ENCODE measurements around the gene PCSK5. TPM values are rescaled to one million over a fixed set of nuclear protein-coding genes. Genes with fewer than 3 reads are reported as not detected.

PCSK5 gene
- total and polyA plus RNA-seq, 2 of the 8 experiments (the other 6 are each of a cell fraction or from before 2014, with no cell fraction given) = 5.5 to 10.7 TPM

DNA sequence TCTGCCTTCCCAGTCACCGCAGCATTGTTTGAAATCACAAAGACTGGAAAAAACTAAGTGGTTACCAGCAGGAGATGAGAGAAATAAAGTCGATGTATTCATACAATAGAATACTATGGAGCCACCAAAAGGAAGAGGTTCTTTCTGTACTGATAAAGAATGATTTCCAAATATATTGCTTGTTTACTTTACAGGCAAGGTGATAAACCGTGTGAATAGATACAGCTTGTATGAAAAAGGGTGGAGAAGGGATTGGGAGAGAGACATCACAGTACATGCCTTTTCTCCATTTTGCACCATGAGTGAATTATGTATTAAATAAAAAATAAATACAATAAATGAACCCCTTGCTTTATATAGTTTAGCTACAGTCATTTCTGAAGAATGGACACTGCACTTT is 412.1 kb downstream of the PCSK5 start:
- ChIA-PET POLR2A (ENCODE audit: partially characterized antibody) (interaction anchor here (0.6 to 1.0 kb wide), 2 partner anchors 11 to 170 kb away, joined by 3 read pairs; no protein-coding TSS in a partner anchor), CTCF (ENCODE audit: partially characterized antibody) (interaction anchor here (0.6 to 5.9 kb wide), 36 partner anchors 11 to 1119 kb away, joined by 3 to 64 read pairs (median 4); partner anchors contain the start of gene PCSK5)
- Histone ChIP-seq H2BK15ac (ENCODE audit: low read length) (no peak overlapping the region), H3K4ac (replicated peaks; ENCODE audit: insufficient read length, low read depth, low read length) (no peak overlapping the region), H2AFZ (ENCODE audit: low read length) (no peak overlapping the region), H4K20me1 (replicated peaks in 1 of 2; ENCODE audit: control insufficient read depth in 1 of 2, insufficient read depth in 2 of 2, low read length in 2 of 2) (no peaks in the 10 kb centered on the region), H3K79me1 (ENCODE audit: low read depth, low read length) (no peaks in the 10 kb centered on the region), H3K9ac (replicated peaks in 1 of 4; ENCODE audit: extremely low read depth in 1 of 4, low read depth in 3 of 4, low read length in 3 of 4) (no peak overlapping the region), H2BK5ac (ENCODE audit: low read depth, low read length) (no peak overlapping the region), H3K27ac (ENCODE audit: low read depth, low read length) (no peak overlapping the region), H3K4me2 (ENCODE audit: insufficient read depth in 1 of 2, low read depth in 2 of 2, low read length in 2 of 2) (no peak overlapping the region), H3K36me3 (ENCODE audit: control insufficient read depth in 2 of 4, insufficient read depth in 4 of 4, low read length in 3 of 4) (no peaks in the 10 kb centered on the region), H4K91ac (replicated peaks; ENCODE audit: insufficient read length, low read length) (no peak overlapping the region), H3K23me2 (ENCODE audit: low read depth, low read length) (no peaks in the 10 kb centered on the region), H3K18ac (ENCODE audit: extremely low read depth, low read length) (no peak overlapping the region), H3K4me3 (ENCODE audit: extremely low read depth in 1 of 4, insufficient read depth in 2 of 4, low read depth in 3 of 4, low read length in 4 of 4) (no peak overlapping the region), H3K14ac (ENCODE audit: insufficient read length) (no peak overlapping the region), H3K9me3 (ENCODE audit: insufficient read depth in 2 of 2, low read depth in 1 of 2, low read length in 1 of 2) (no peaks in the 10 kb centered on the region), H2BK120ac (replicated peaks; ENCODE audit: low read depth, low read length) (no peak overlapping the region), H2AK5ac (ENCODE audit: low read depth, low read length) (no peak overlapping the region), H3K4me1 (replicated peaks in 1 of 4; ENCODE audit: control insufficient read depth in 3 of 4, insufficient read depth in 4 of 4, low read length in 3 of 4) (no peaks in the 10 kb centered on the region; a peak in 3 of 7 replicates), H2BK20ac (ENCODE audit: low read length) (no peak overlapping the region), H4K8ac (ENCODE audit: extremely low read depth, insufficient read depth, low read length) (no peak overlapping the region), H3K27me3 (replicated peaks in 1 of 4; ENCODE audit: control insufficient read depth in 3 of 4, extremely low read depth in 1 of 4, insufficient read depth in 3 of 4, low read length in 3 of 4) (no peaks in the 10 kb centered on the region), H3K56ac (replicated peaks; ENCODE audit: insufficient read length, low read depth, low read length) (no peak overlapping the region), H3K79me2 (ENCODE audit: control insufficient read depth in 1 of 2, insufficient read depth in 2 of 2, low read length in 2 of 2) (no peaks in the 10 kb centered on the region), H3K23ac (ENCODE audit: insufficient read length) (no peak overlapping the region), H2BK12ac (ENCODE audit: low read depth, low read length) (no peak overlapping the region), H4K5ac (ENCODE audit: insufficient read length, low read depth, low read length) (no peak overlapping the region)
- FAIRE-seq (no peak), DNase-seq (ENCODE audit: low read depth in 1 of 2, low spot score in 2 of 2) (no peak)
- TF ChIP-seq RXRA (IDR thresholded peaks at IDR 0.05; ENCODE audit: insufficient read depth, low read depth, low read length) (no peak), E2F6 (IDR thresholded peaks at IDR 0.05) (no peak), MAFK (IDR thresholded peaks at IDR 0.05; ENCODE audit: low read depth, low read length) (no peak), TCF12 (IDR thresholded peaks at IDR 0.05; ENCODE audit: low read depth, low read length) (no peak), CBX5 (IDR thresholded peaks at IDR 0.05; ENCODE audit: low read depth, low read length) (no peak)
- WGBS, 2 experiments (ENCODE audit: extremely low coverage in 1 of 2, insufficient coverage in 1 of 2, insufficient read length in 1 of 2, insufficient replicate concordance in 2 of 2, low coverage in 1 of 2, low lambda C conversion rate in 2 of 2, missing lambda C conversion rate in 1 of 2) = 94% methylated on average over 3 of the region's 3 CpGs; no CpG with 5 or more reads in 1 of the 2 experiments
